HCT116 (cell line): ENCODE results near the gene SPANXC.

Source experiments
- CTCF ChIP-seq, 3 experiments: fragments of 200-600 bp in 1 of 3; sonication (generic) in 1 of 3; IDR thresholded peaks in 2 of 3; conservative IDR thresholded peaks in 1 of 3; 2 replicates each; pipeline ENCODE4 v1.5.1; 2012 to 2017; ENCODE audit warnings: low read depth in 2 of 3, low read length in 2 of 3, antibody characterized with exemption in 1 of 3, borderline replicate concordance in 1 of 3, control low read depth in 1 of 3, mild to moderate bottlenecking in 1 of 3, mixed read lengths in 1 of 3, mixed run types in 1 of 3, moderate library complexity in 1 of 3; ENCODE audit not compliant: insufficient read depth in 1 of 3
- ELF1 ChIP-seq: IDR thresholded peaks from 2 replicates; pipeline ENCODE4 v1.6.1; 2012; ENCODE audit warnings: low read depth, borderline replicate concordance
- EZH2 ChIP-seq: fragments of 200-600 bp; sonication (generic); IDR thresholded peaks from 2 replicates; pipeline ENCODE4 v1.6.1; 2017; ENCODE audit warnings: antibody characterized with exemption, mixed run types
- POLR2A ChIP-seq: IDR thresholded peaks from 2 replicates; pipeline ENCODE4 v1.7.0; 2011; ENCODE audit warnings: borderline replicate concordance; ENCODE audit not compliant: insufficient read depth, insufficient read length; ENCODE audit errors: extremely low read depth
- POLR2AphosphoS5 ChIP-seq: IDR thresholded peaks from 2 replicates; pipeline ENCODE4 v1.6.1; 2011; ENCODE audit warnings: mild to moderate bottlenecking, low read depth, low read length, moderate library complexity
- RAD21 ChIP-seq: IDR thresholded peaks from 2 replicates; pipeline ENCODE4 v1.6.1; 2012; ENCODE audit warnings: low read depth, mild to moderate bottlenecking
- ZBTB33 ChIP-seq: IDR thresholded peaks from 2 replicates; pipeline ENCODE4 v1.6.1; 2011; ENCODE audit warnings: mild to moderate bottlenecking, low read length, moderate library complexity; ENCODE audit not compliant: insufficient replicate concordance; ENCODE audit errors: extremely low read depth

- TF ChIP-seq CTCF (IDR thresholded peaks at IDR 0.05 in 2 of 3, conservative IDR thresholded peaks at IDR 0.05 in 1 of 3; ENCODE audit: borderline replicate concordance in 1 of 3, insufficient read depth in 1 of 3, low read depth in 2 of 3, low read length in 2 of 3) (no peak), POLR2AphosphoS5 (no peak), POLR2A (no peak), EZH2 (no peak), ZBTB33 (no peak), RAD21 (no peak), ELF1 (no peak)
Observed at GRCh38 chrX:141221611-141222010, 20.7 kb downstream of the SPANXC start.
